DND-41 (cell line): ENCODE results near the gene ADAMTSL5.

Experiments used
- ATAC-seq: fragments of 200-7000 bp; cut with Tn5 transposase; 3 replicates; pipeline ENCODE4 v1.9.1; 2021; ENCODE audit warnings: low read depth; ENCODE audit not compliant: insufficient read depth
- DNase-seq: peaks from one replicate; pipeline ENCODE4 v3.0.0-alpha.2; 2020
- H2AFZ ChIP-seq: 2 replicates; pipeline ENCODE4 v1.6.0; 2012; ENCODE audit warnings: low read depth, low read length
- H3K27ac ChIP-seq: 2 replicates; pipeline ENCODE4 v1.5.1; 2012; ENCODE audit warnings: low read length, inconsistent platforms
- H3K27me3 ChIP-seq: fragments of 200-600 bp; sonication (generic); 2 replicates; pipeline ENCODE4 v1.6.0; 2012; ENCODE audit warnings: low read length, mild to moderate bottlenecking, inconsistent platforms; ENCODE audit not compliant: insufficient read depth, poor library complexity
- H3K36me3 ChIP-seq: 2 replicates; pipeline ENCODE4 v1.5.1; 2012; ENCODE audit warnings: low read length, inconsistent platforms; ENCODE audit not compliant: insufficient read depth
- H3K4me1 ChIP-seq: 2 replicates; pipeline ENCODE4 v1.5.1; 2012; ENCODE audit warnings: mild to moderate bottlenecking, low read length; ENCODE audit not compliant: insufficient read depth
- H3K4me2 ChIP-seq: 2 replicates; pipeline ENCODE4 v1.6.0; 2012; ENCODE audit warnings: mild to moderate bottlenecking, moderate library complexity, low read length, inconsistent platforms; ENCODE audit not compliant: insufficient read depth
- H3K4me3 ChIP-seq, 2 experiments: fragments of 200-600 bp in 1 of 2; shearing (Covaris generic) in 1 of 2; 2 replicates each; pipeline ENCODE4 v1.5.1; 2012 to 2016; ENCODE audit warnings: inconsistent platforms in 2 of 2, low read length in 2 of 2, mild to moderate bottlenecking in 2 of 2, low read depth in 1 of 2, moderate library complexity in 1 of 2
- H3K79me2 ChIP-seq: 2 replicates; pipeline ENCODE4 v1.6.0; 2012; ENCODE audit warnings: low read length, inconsistent platforms; ENCODE audit not compliant: insufficient read depth
- H3K9ac ChIP-seq: 2 replicates; pipeline ENCODE4 v1.6.0; 2012; ENCODE audit warnings: low read depth, mild to moderate bottlenecking, inconsistent platforms, low read length, moderate library complexity
- H3K9me3 ChIP-seq: 2 replicates; pipeline ENCODE4 v1.5.1; 2012; ENCODE audit warnings: low read length, moderate library complexity, mild to moderate bottlenecking, inconsistent platforms; ENCODE audit not compliant: insufficient read depth, severe bottlenecking
- H4K20me1 ChIP-seq: 2 replicates; pipeline ENCODE4 v1.6.0; 2012; ENCODE audit warnings: low read length; ENCODE audit not compliant: insufficient read depth
- CTCF ChIP-seq: IDR thresholded peaks from 2 replicates; pipeline ENCODE4 v1.5.1; 2012; ENCODE audit warnings: borderline replicate concordance, low read length, moderate library complexity, mild to moderate bottlenecking; ENCODE audit not compliant: poor library complexity, severe bottlenecking; ENCODE audit errors: extremely low read depth
- EZH2 ChIP-seq: IDR thresholded peaks from 3 replicates; pipeline ENCODE4 v1.6.1; 2012; ENCODE audit warnings: borderline replicate concordance, low read depth, mild to moderate bottlenecking, moderate library complexity, low read length, inconsistent platforms; ENCODE audit not compliant: severe bottlenecking

Gene ADAMTSL5

GRCh38 chr19:1491114-1491848 lies 21.5 kb downstream of the ADAMTSL5 start, which contains the start of gene REEP6:
Gene REEP6 (plus strand): TSS chr19:1491181. CDS start chr19:1491270, 89 bp downstream.
- peak within 1 kb of the TSS; percentile 77 for H3K27ac ChIP-seq
- H3K4me1 ChIP-seq: peaks cover 29% of the 10 kb centered on the region

GRCh38 chr19:1490311-1491113 lies 22.3 kb downstream of the ADAMTSL5 start, which contains the start of gene PCSK4:
Gene PCSK4 (minus strand): TSS chr19:1490350. CDS start chr19:1490346, 4 bp downstream.
- TF ChIP-seq EZH2: no peak
- TF ChIP-seq CTCF: no peak
- Histone ChIP-seq H3K4me2 (peak within 1 kb of the TSS; percentile 85), H2AFZ (peak within 1 kb of the TSS; percentile 78), H3K4me3 (peak within 1 kb of the TSS; percentile 43 to 61; a peak in 3 of 4 replicates), H3K79me2 (no peaks in the 10 kb centered on the region), H3K9ac (peak within 1 kb of the TSS; percentile 71), H3K27ac (peak within 1 kb of the TSS; percentile 77), H3K27me3 (no peaks in the 10 kb centered on the region), H3K9me3 (no peaks in the 10 kb centered on the region), H3K36me3 (no peaks in the 10 kb centered on the region), H4K20me1 (no peaks in the 10 kb centered on the region), H3K4me1 (peaks cover 29% of the 10 kb centered on the region)
- DNase-seq: peak; percentile 99
- peak; percentile 88 for ATAC-seq

More at GRCh38 chr19:1491114-1491848, 21.5 kb downstream of the ADAMTSL5 start, which contains the start of gene REEP6:
- Histone ChIP-seq H3K79me2 (no peaks in the 10 kb centered on the region), H4K20me1 (no peaks in the 10 kb centered on the region), H3K4me3 (peak within 1 kb of the TSS; percentile 43 to 61; a peak in 3 of 4 replicates), H3K36me3 (no peaks in the 10 kb centered on the region), H3K27me3 (no peaks in the 10 kb centered on the region), H3K9ac (peak within 1 kb of the TSS; percentile 71), H3K9me3 (no peaks in the 10 kb centered on the region), H3K4me2 (peak within 1 kb of the TSS; percentile 85), H2AFZ (peak within 1 kb of the TSS; percentile 78)
- DNase-seq (no peak), ATAC-seq (no peak)
- TF ChIP-seq CTCF (no peak), EZH2 (no peak)

- Histone ChIP-seq H3K4me2 (peak overlapping the region; percentile 85), H3K9me3 (no peaks in the 10 kb centered on the region), H3K27me3 (no peaks in the 10 kb centered on the region), H3K4me1 (peaks cover 29% of the 10 kb centered on the region), H3K27ac (peak overlapping the region; percentile 77), H2AFZ (peak overlapping the region; percentile 78), H3K36me3 (no peaks in the 10 kb centered on the region), H3K4me3 (peak overlapping the region; percentile 43 to 61; a peak in 3 of 4 replicates), H3K79me2 (no peaks in the 10 kb centered on the region), H4K20me1 (no peaks in the 10 kb centered on the region), H3K9ac (peak overlapping the region; percentile 71)
- peak; percentile 16 for ATAC-seq
- peak; percentile 71 for DNase-seq
- no peak for TF ChIP-seq EZH2
These were observed 23.1 kb downstream of the ADAMTSL5 start for GRCh38 chr19:1489463-1490310.
